NCI-H2196 treated with DMSO at 0.1 percent for 48 hours (cell line): ENCODE results near the gene NBEAL2.

ENCODE experiments used
- DNase-seq: peaks from one replicate; lab custom pipeline; 2025; ENCODE audit not compliant: unreplicated experiment; lab: John Stamatoyannopoulos, UW

NBEAL2 gene

DNA sequence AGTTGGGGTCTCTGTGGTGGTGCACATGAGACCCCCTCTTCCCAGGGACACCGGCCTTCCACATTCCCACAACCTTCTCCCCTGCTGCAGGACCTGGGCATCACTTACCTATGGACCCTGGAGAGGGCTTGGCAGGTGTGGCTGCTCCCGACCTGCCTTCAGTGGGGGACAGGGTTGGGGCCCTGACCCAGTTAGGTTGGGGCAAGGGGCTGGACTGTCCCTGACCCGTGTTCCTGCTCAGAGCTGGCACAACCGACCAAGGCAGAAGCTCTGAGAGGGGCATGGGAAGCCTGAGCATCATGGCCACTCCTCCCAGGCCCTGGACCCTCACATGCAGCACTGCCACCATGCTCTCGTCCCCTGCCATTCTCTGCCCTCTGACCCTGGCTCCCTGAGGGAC, 6.1 kb downstream of the NBEAL2 start:
- DNase-seq, result no peak

DNA sequence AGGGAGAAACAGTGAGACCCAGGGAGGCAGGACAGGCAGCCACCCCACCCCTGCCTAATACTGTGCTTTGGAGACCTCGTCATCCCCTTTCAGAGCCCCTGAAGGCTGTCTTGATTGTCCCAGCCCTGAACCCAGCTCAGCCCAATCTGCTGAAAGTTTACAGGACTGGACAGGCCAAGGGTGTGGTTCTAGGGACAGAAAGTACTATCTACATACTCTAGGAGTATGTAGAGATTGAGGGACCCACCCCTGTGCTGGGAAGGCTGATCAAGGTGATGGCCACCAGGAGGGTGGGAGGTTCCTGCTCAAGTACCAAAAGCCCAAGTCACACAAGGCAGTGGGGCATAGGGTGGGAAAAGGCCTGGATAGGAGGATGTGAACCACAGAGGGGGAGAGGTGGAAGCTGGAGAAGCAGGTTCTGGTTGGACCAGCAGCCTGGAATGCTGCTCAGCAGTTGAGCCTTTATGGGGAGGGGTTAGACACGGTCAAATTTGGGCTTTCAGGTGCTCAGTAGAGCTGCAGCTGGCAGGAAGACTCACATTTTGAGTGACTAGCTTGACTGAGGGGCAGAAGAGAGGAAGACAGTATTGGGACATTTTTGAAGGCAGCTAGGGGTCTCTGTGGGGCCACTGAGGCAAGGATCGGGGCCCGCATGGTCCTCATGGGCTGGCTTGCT, 6.7 kb downstream of the NBEAL2 start:
- DNase-seq, result no peak

DNA sequence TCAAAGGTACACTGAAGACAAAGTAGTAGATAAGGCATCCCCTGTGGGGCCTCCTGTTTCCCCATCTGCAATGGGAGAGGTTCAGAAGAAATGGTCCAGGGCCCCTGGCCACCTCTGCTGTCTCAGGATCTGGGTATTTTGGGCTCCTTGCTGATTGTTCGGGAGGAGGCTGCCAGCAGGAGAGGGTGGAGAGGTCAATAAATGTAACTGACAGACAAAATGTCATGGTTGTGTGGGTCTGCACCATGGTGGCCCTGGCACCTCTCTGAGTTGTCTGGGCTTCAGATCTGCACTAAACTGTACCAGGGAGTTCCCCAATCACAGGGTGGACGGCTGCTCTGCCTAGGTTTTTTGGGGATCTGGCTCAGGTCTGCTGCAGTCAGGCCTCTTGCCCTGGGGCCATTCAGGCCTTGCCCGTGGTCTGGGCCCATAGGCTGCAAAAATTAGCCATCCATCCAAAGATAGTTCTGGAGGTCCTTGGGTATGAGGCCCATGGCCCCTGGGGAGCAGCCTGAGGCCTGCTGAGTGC, 7.4 kb downstream of the NBEAL2 start:
- DNase-seq, result no peak

DNA sequence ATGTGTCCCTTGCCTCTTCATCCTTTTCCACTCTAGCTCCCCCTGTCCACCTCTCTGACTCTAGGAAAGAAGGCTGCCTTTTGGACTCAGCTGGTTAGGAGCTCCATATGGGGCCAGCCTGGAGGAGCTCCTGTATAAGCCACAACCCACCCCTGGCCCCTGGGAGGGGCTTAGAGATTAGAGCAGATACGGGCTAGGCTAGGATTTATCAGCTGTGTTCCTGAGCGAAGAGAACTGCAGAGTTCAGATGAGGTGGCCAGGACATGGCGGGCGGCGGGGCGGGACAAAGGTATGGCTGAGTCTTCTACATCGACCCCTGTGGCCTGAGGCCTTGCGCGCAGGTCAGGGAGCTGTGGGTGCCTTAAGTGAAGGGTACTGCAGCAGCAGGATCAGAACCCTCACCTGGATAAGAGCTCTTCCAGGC, 7.9 kb downstream of the NBEAL2 start:
- DNase-seq, result no peak

DNA sequence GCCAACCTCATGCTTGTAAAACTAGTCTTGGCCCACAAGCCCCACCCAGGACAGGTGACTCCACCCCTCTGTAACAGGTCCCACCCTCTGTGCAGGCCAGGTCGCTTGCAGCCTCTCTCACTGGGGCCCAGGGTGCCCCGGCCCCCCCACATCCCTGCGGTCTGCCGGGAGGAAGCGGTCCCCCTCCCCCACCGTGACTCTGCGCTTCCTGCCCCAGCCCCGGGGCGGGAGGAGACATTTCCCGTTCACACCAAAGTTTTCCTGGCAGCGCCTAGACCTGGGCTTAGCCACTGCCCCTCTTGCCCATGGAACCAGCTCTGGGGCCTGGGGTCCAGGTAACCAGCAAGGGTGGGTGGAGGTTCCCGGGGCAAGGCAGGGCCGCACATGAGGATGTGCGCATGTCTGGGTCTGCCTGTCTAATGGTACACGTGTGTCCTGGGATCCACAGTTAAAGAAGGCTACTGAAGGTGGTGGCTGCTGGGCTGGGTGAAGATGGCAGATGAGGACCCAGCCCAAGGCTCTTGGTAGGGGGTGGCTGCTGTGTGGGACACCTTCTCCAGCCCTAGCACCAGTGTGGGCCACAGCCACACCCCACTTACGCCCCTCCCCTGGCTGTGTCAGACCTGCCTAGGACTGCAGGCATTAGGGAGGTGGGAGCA, 8.4 kb downstream of the NBEAL2 start:
- no peak for DNase-seq

DNA sequence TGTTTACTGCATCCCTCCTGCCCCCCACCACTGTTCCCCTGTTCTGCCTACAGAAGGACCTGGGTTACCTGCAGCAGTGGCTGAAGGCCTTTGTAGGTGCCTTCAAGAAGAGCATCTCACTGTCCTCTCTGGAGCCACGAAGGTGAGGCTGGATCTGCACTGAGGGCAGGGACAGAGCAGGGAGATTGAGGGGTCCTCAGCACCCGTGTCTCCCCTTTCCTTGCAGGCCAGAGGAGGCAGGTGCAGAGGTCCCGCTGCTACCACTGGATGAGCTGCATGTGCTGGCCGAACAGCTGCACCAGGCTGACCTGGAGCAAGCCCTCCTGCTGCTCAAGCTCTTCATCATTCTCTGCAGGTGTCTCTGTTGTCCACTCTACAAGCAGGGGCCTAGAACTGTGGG, 9.2 kb downstream of the NBEAL2 start:
- DNase-seq, result no peak

DNA sequence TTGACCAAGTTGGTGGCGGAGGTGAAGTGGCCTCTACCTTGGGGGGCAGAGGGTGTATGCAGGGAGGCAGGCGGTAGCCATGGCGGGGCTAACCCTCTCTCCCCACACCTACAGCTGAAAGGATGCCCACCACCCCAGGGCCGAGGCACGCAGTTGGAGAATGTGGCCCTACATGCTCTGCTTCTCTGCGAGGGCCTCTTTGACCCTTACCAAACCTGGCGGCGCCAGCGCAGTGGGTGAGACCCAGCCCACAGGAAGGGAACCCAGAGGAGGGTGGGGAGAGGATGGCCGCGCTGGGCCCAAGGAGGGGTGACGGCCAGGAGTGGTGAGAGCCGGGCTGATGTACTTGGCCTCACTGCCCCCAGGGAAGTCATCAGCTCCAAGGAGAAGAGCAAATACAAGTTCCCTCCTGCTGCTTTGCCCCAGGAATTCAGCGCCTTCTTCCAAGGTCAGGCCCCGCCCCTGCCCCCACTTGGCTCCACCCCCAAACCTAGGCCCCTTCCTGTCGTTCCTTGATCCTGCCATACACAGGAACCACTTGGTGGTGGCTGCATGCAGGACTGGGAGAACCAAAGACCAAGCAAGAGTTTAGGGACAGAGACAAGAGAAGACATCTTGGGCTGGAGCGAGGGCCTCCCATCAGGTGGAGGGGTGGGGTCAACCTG, 9.8 kb downstream of the NBEAL2 start:
- no peak for DNase-seq

DNA sequence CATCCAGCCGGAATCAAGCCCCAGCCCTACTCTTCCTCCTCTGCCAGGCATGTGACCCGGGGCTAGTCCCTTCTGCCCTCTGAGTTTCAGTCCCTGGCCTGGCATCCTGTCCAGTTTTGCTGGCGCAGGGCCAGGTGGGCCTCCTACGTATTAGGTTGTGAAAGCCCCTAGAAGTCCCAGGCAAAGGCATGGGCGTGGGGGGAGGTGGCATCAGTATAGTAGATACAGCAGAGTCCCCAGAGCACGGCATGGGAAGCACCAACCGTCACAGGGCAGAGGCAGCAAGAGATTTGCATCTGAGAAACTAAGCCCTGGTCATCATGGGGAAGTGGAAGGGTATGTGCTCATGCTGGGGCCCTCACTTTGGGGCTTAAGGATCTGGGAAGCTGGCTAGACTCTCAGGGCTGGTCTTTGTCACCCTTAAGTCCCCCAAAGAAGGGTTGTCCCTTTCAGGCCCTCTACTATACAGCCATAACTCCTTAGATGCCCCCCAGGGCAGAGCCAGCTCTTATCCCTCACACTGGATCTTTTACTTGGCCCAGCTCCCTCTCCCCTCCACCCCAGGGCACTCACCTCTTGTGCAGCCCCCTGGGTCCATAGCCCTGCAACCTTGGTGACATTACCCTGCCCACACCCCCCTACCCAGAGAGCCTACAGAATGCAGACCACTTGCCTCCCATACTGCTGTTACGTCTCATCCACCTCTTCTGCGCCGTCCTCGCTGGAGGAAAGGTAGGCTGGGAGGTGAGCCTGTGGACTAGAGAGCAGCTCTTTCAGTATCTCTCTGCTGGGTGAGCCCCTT, 11.3 kb downstream of the NBEAL2 start:
- DNase-seq, result no peak

DNA sequence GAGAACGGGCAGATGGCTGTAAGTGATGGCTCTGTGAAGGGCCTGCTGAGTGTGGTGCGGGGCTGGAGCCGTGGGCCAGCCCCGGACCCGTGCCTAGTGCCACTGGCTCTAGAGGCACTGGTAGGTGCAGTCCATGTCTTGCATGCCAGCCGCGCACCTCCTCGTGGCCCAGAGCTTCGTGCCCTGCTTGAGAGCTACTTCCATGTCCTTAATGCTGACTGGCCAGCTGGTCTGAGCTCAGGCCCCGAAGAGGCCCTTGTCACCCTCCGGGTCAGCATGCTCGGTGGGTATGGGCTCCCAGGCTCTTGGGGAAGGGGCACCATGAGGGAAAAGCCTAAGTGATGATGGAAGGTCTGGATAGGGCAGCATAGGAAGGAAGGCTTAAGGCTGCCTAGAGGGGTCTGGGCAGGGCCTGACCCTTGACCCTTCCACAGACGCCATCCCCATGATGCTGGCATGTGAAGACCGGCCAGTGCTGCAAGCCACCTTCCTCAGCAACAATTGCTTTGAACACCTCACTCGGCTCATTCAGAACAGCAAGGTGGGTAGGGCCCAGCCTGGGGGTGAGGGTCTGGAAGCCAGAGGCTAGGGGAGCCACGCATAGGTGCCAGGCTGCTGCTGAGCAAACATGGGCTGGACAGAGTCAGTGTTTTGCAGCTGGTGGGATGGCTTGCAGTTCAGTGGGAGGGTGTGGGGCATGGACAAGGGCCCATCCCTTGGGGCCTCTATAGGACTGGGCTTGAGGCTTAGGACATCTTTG, 12.1 kb downstream of the NBEAL2 start:
- no peak for DNase-seq

DNA sequence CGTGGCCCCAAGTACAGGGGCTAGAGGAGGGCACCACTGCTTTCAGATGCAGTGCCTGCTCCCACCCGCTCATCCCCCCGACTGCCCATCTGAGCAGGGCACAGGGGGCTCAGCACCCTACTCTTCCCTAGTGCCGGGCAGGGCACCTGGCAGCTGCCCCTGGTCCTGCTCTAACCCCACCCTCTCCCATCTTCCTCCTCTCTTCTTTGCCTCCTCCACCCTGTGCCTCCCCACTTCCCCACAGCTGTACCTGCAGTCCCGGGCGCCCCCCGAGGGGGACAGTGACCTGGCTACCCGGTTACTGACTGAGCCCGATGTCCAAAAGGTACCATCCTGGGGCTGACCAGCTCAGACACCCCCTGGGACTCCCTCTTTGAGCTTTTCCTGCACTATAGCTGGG, 12.8 kb downstream of the NBEAL2 start:
- no peak for DNase-seq

DNA sequence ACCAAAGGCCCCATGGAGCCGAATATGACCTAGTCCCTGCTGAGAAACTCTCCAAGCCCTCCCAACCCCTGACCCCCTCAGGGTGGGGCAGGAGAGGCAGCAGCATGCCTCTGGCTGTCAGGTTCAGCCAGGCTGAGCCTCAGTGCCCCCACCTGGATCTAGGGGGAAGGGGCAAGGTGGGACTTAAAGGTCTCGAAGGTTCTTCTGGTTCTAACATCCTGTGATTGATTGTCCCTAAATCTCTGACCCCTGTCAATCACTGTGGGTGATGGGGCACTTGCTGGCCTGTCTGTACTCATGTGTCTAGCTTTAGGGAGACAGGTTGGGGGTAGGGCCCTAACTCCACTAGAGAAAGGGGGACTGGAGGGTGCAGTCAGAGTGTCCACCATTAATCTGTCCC, 13.8 kb downstream of the NBEAL2 start:
- DNase-seq, result no peak

DNA sequence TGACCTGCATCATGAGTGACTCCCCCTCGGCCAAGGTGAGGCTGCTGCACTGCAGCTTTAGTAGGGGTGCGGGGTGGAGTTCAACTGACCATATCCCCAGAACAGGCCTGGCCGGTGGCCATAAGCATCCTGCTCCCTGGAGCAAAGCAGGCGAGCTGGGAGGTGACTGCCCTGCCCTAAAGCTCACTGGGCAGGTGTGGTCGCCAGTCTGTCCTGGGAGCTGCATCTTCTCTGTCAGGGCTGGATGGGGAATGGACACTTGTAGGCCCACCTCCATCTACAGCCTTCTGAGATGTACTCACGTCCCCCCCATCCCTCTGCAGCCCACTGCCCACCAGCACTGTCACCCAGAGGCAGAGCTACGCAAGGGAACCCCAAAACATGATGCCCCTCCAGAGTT, 14.5 kb downstream of the NBEAL2 start:
- no peak for DNase-seq

DNA sequence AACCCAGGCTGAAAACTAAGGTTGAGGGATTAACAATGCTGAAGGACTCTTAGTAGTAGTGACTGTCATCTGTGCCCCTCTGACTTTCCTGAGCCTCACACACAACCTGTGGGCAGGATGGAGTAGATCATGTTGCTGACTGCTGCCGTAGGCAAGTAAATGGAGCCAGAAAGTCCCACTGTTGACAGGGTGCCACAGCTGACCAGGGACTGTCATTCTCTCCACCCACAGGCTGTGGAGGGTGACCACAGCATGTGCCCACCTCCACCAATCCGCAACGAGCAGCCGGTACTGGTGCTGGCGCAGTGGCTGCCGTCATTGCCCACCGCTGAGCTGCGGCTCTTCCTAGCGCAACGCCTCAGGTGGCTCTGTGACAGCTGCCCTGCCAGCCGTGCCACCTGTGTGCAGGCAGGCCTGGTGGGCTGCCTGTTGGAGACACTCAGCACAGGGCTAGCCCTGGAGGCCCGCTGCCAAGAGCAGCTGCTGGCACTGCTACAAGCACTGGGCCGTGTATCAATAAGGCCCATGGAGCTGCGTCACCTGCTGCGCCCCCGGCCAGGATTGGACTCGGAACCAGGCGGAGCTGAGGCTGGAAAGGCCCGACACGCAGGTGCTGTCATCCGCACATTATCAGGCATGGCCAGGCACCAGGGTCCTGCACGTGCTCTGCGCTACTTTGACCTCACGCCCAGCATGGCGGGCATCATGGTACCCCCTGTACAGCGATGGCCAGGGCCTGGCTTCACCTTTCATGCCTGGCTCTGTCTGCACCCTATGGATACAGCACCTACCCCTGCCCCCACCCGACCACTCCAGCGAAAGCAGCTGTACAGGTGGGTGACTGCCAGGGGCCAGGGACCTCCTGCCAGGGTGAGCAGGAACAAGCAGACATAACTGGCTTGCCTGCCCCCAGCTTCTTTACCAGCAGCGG, 15.6 kb downstream of the NBEAL2 start:
- no peak for DNase-seq

DNA sequence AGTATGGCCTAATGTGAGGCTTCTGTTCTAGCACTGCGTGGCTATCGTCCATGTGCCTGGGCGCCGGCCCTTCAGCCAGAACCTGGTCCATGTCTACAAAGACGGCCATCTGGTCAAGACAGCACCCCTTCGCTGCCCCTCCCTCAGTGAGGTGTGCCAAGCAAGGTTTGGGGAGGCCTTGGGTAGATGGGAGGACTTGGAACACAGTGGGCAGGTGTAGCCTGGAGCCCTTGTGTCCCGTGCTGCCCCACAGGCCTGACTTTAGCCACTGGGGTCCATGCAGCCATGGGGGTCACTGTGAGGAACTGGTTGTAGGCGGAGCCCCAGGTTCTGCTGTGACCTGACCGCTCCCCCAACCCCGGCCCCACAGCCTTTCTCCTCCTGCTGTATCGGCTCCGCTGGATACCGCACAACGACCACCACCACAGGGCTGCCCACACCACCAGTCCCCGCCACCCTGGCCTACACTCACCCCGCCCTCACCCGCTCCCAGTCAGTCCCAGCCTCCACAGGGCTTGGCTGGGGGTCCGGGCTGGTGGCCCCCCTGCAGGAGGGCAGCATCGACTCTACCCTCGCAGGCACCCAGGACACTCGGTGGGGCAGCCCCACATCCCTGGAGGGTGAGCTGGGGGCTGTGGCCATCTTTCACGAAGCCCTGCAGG, 16.6 kb downstream of the NBEAL2 start:
- no peak for DNase-seq

DNA sequence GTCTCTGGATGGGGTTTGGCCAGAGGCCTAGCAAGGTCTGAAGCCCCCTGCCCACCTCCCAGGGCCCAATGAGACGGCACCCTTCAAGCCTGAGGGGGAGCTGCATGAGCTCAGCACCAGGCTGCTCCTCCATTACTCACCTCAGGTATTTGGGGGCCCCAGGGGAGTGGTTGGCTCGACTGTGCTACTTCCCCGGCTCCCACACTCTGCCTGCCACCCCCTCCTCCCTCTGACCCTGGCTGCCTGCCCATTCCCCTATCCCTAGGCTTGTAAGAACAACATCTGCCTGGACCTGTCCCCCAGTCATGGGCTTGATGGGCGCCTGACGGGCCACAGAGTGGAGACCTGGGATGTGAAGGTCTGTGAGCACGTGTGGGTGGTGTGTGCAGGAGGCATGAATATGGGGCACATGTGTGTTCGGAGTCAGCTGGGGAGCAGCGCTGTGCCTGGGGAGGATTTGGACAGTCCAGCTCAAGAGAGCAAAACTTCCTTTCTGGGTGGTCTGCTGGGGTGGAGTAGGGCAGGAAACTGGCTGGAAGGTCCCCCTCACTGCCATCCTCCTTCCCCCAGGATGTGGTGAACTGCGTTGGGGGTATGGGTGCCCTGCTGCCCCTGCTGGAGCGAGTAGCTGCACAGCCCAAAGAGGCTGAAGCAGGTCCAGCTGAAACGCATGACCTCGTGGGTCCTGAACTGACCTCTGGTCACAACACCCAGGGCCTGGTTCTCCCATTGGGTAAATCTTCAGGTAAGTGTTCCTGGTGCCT, 17.4 kb downstream of the NBEAL2 start:
- no peak for DNase-seq

DNA sequence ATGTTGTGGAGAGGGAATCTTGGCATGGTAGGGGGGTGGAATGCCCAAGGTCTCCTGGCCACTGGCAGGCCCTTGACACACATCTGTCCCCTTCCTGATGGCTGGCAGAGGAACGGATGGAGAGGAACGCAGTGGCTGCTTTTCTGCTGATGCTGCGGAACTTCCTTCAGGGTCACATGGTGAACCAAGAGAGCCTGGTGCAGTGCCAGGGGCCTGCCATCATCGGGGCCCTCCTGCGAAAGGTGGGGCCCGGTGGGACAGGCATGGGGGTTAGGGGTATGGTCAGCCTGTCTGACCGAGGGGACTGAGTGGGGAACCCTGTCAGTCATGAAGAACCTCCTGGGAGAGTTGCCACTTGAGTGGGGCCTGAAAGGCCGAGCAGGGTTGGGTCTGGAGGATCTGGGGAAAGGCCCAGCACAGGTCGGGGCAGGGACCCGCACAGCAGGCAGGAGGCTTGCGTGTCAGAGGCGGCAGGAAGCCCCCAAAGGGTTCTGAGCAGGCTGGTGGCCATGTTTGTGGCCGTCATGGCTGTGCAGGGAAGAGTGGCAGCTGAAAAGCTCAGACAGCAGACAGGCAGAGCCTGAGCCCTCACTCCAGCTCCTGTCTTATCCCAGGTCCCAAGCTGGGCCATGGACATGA, 18.1 kb downstream of the NBEAL2 start:
- no peak for DNase-seq

DNA sequence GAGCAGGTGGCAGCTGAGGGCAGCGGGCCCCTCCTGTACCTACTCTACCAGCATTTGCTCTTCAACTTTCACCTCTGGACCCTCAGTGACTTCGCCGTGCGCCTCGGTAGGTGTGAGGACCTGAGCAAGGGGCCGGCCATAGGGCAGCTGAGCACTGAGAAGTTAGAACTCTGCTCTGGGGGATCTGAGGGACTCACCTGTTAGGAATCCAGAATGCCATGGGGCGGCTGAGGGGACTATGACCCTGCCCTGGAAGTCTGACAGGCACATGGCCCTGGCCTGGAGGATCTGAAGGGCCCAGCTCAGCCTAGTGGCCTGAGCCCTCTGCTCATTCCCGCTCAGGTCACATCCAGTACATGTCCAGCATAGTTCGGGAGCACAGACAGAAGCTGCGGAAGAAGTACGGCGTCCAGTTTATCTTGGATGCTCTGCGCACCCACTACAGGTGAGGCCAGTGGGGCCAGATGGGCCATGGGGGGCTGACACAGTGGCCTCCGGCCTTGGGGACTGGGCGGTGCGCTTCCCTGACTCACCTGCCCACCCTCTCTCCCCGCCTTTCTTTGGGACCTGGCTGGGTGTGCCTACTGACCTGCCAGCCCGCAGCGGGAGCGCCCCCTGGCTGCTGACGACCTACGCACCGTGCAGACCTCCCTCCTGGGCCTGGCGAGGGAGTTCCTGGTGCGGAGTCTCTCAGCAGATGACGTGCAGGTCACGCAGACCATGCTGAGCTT, 18.8 kb downstream of the NBEAL2 start:
- DNase-seq, result no peak
